Fibroblast of villous mesenchyme (primary cell): Measurements from ENCODE around the gene GASK1A. TPM values are rescaled to one million over a fixed set of nuclear protein-coding genes. Genes with fewer than 3 reads are reported as not detected.

Experiments used
- DNase-seq: peaks from one replicate; pipeline ENCODE4 v3.0.0-alpha.2; 2010; ENCODE audit warnings: low read depth
- H3K4me3 ChIP-seq: 2 replicates; pipeline ENCODE4 v1.5.1; 2011; ENCODE audit warnings: low read depth, mild to moderate bottlenecking, low read length
- CTCF ChIP-seq: IDR thresholded peaks from 2 replicates; pipeline ENCODE4 v1.5.1; 2012; ENCODE audit warnings: low read depth, mild to moderate bottlenecking, low read length; ENCODE audit not compliant: insufficient read depth
- total RNA-seq: library from RNA; depleted of rRNA; stranded (reverse); fragments of >200 nt; gene quantifications from 2 replicates; pipeline ENCODE4 v1.2.3, GENCODE V29; 2012

Gene GASK1A
- total RNA-seq, 1 donor = 1.7 TPM

GRCh38 chr3:43010638-43011037 lies 31.5 kb downstream of the GASK1A start:
- no peak for DNase-seq
- no peak overlapping the region for H3K4me3 ChIP-seq
- TF ChIP-seq CTCF = no peak

- DNase-seq = no peak
- H3K4me3 ChIP-seq = no peak overlapping the region
- TF ChIP-seq CTCF = no peak
Measured at GRCh38 chr3:43011638-43012037, 32.5 kb downstream of the GASK1A start.

DNA sequence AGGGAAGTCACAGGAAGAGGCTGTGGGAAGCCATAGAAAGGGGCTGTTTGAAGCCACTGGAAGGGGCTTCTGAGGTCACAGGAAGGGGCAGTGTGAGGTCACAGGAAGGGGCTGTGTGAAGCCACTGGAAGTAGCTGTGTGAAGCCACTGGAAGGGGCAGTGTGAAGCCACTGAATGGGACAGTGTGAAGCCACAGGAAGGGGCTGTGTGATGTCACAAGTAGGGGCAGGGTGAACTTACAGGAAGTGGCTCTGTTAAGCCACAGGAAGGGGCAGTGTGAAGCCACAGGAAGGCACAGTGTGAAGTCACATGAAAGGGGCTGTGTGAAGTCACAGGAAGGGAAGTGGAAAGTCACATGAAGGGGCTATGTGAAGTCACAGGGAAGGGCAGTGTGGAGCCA lies 33.1 kb downstream of the GASK1A start:
- H3K4me3 ChIP-seq = no peak overlapping the region
- no peak for TF ChIP-seq CTCF
- DNase-seq = no peak

GRCh38 chr3:43013256-43013655 lies 34.1 kb downstream of the GASK1A start:
- no peak for DNase-seq
- no peak for TF ChIP-seq CTCF
- H3K4me3 ChIP-seq = no peak overlapping the region

GRCh38 chr3:43013743-43014155 lies 34.6 kb downstream of the GASK1A start:
- no peak for TF ChIP-seq CTCF
- no peak for DNase-seq
- H3K4me3 ChIP-seq = no peak overlapping the region

GRCh38 chr3:43014241-43014640 lies 35.1 kb downstream of the GASK1A start:
- no peak for TF ChIP-seq CTCF
- DNase-seq = no peak
- H3K4me3 ChIP-seq = no peak overlapping the region

GRCh38 chr3:43014956-43015355 lies 35.8 kb downstream of the GASK1A start:
- DNase-seq = no peak
- no peak for TF ChIP-seq CTCF
- no peak overlapping the region for H3K4me3 ChIP-seq
